Kidney (tissue), 14 donors: ENCODE measurements around the gene MYCN. TPM values are rescaled to one million over a fixed set of nuclear protein-coding genes. Genes with fewer than 3 reads are reported as not detected.
A peak's percentile ranks its signal among the peaks of the same experiment; 100 is the strongest.

ENCODE experiments used
- DNase-seq, 5 donors: peaks; one replicate each; pipeline ENCODE4 v3.0.0-alpha.2; 2013 to 2020
- FAIRE-seq: peaks from 2 replicates; lab custom pipeline; 2012; peaks lifted over from hg19 to GRCh38; lab: Jason Lieb, UNC
- H3K27ac ChIP-seq, 2 donors: one replicate each; pipeline ENCODE4 v1.7.0; 2013; ENCODE audit warnings: low read depth in 2 of 2, low read length in 2 of 2, inconsistent platforms in 1 of 2
- H3K27me3 ChIP-seq: one replicate; pipeline ENCODE4 v1.7.1; 2013; ENCODE audit warnings: low read length, inconsistent platforms; ENCODE audit not compliant: control insufficient read depth, insufficient read depth
- H3K36me3 ChIP-seq, 3 donors: one replicate each; pipeline versions ENCODE4 v1.7.0 to v1.7.1; 2013; ENCODE audit warnings: low read length in 3 of 3, control low read depth in 1 of 3, inconsistent platforms in 1 of 3; ENCODE audit not compliant: insufficient read depth in 3 of 3, control insufficient read depth in 2 of 3
- H3K4me1 ChIP-seq, 3 donors: one replicate each; pipeline versions ENCODE4 v1.7.0 to v1.7.1; 2013; ENCODE audit warnings: low read length in 3 of 3, inconsistent platforms in 1 of 3, low read depth in 1 of 3; ENCODE audit not compliant: control insufficient read depth in 2 of 3, insufficient read depth in 2 of 3
- H3K4me3 ChIP-seq, 3 donors: one replicate each; pipeline versions ENCODE4 v1.7.0 to v1.8.1; 2013; ENCODE audit warnings: low read length in 3 of 3, control low read depth in 1 of 3, inconsistent platforms in 1 of 3
- H3K9ac ChIP-seq, 3 donors: one replicate each; pipeline versions ENCODE4 v1.7.0 to v1.7.1; 2013; ENCODE audit warnings: low read length in 3 of 3, control low read depth in 1 of 3, inconsistent platforms in 1 of 3
- H3K9me3 ChIP-seq, 3 donors: one replicate each; pipeline versions ENCODE4 v1.7.0 to v1.7.1; 2013; ENCODE audit warnings: low read length in 3 of 3, control low read depth in 1 of 3, inconsistent platforms in 1 of 3; ENCODE audit not compliant: control insufficient read depth in 2 of 3, insufficient read depth in 1 of 3
- intact Hi-C: fragments of 100-400 bp; cut with DNase I; formaldehyde crosslinking; loops from one replicate; pipeline ENCODE4 v1.11.1; 2022
- polyA plus RNA-seq: library from polyadenylated mRNA; stranded (reverse); fragments of 350-450 nt; fragmentation: Illumina TruSeq; extraction: RNeasy Lipid Tissue Mini Kit (QIAGEN cat#74804); gene quantifications from one replicate; pipeline ENCODE4 v1.2.3, GENCODE V29; 2014; ENCODE audit warnings: low read depth, low replicate concordance; ENCODE audit not compliant: insufficient read depth
- total RNA-seq: library from RNA; stranded (reverse); fragmentation: NEBNext Ultra II Directional; extraction: Animal tissue kit (Norgen Biotek cat#: 25700); gene quantifications from one replicate; pipeline ENCODE4 v1.2.1, GENCODE V29; 2021
- TF ChIP-seq, protein P1 (sequence below): IDR thresholded peaks from 3 replicates; pipeline ENCODE4 v1.5.1; 2012; ENCODE audit warnings: mild to moderate bottlenecking, moderate library complexity, borderline replicate concordance; ENCODE audit not compliant: insufficient read depth; ENCODE audit errors: extremely low read depth
- donor health status: control.
- donor health status: control.
- donor health status: control.
- donor health status: control.
- donor health status: control.
- donor health status: DM: yes; HTN: yes; CAD: no.
- donor health status: Normal renal cell carcinoma (clear cell type).

Gene MYCN
- total and polyA plus RNA-seq, 2 donors from 2014 or later, result 1.7 to 2.2 TPM

DNA sequence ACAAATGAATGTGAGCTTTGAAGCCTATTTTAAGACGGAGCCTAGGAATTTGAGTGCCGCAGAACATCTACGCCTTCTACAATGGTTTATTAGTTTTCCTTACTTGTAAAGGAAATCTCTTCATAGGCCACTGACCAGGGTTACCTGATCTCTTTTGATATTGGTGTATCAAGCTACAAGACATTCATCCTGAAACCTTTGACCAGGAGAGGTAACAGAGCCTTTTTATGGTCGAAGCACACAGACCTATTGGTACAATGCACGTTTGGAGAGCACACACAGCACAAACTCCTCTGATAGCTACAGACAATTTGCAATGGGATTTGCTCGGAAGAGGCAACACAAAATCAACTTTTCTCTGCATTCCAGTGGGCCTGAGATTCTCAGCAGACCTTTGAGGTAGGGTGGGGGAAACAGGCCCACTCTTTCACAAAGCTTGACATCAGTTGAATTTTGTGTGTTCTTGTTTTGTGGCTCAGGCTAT, 12.8 kb downstream of the MYCN start:
- no peak overlapping the region for H3K27ac ChIP-seq
- H3K4me3 ChIP-seq, result no peak overlapping the region
- FAIRE-seq, result no peak
- H3K9me3 ChIP-seq, result no peaks in the 10 kb centered on the region
- TF ChIP-seq, protein P1, sequence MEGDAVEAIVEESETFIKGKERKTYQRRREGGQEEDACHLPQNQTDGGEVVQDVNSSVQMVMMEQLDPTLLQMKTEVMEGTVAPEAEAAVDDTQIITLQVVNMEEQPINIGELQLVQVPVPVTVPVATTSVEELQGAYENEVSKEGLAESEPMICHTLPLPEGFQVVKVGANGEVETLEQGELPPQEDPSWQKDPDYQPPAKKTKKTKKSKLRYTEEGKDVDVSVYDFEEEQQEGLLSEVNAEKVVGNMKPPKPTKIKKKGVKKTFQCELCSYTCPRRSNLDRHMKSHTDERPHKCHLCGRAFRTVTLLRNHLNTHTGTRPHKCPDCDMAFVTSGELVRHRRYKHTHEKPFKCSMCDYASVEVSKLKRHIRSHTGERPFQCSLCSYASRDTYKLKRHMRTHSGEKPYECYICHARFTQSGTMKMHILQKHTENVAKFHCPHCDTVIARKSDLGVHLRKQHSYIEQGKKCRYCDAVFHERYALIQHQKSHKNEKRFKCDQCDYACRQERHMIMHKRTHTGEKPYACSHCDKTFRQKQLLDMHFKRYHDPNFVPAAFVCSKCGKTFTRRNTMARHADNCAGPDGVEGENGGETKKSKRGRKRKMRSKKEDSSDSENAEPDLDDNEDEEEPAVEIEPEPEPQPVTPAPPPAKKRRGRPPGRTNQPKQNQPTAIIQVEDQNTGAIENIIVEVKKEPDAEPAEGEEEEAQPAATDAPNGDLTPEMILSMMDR, result no peak
- H3K36me3 ChIP-seq, result no peaks in the 10 kb centered on the region
- no peaks in the 10 kb centered on the region for H3K27me3 ChIP-seq
- H3K9ac ChIP-seq, result no peak overlapping the region
- intact Hi-C loops, result no loop called here
- peak in 3 of 5 donors; percentile 50 to 86 (median 77) for DNase-seq
- no peaks in the 10 kb centered on the region for H3K4me1 ChIP-seq

DNA sequence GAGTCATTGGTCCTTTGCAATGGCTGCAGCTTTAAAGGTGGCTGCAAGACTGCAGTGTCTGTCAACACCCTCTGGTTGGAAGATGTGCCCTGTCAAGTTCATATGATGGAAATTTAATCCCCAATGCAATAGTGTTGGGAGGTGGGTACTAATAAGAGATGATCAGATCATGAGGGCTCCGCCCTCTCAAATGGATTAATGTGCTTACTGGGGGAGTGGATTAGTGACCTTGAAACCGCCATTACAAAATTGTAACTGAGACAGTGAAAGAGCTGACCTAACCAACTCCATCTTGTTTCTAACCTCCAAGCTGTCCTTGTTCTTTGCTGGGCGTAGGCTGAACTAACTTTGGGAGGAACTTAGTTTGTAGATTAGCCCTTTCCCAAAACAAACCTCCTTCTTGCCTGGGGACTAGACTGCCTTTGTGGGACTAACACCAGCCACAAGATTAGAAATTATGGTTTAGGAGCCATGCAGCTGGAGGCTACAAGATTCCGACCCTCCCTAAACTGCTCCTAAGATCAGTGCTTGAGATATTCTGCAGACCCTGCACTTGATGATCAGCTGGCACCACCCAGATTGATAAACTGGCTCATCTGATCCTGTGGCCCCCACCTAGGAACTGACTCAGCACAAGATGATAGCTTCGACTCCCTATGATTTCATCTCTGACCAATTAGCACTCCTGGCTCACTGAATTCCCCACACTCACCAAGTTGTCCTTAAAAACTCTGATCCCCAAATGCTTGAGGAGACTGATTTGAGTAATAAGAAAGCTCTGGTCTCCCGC, 13.7 kb downstream of the MYCN start:
- intact Hi-C loops, result no loop called here
- H3K4me3 ChIP-seq, result no peak overlapping the region
- no peak for DNase-seq
- H3K27ac ChIP-seq, result no peak overlapping the region
- H3K27me3 ChIP-seq, result no peaks in the 10 kb centered on the region
- H3K9ac ChIP-seq, result no peak overlapping the region
- TF ChIP-seq, protein P1, result no peak
- H3K4me1 ChIP-seq, result no peaks in the 10 kb centered on the region
- H3K9me3 ChIP-seq, result no peaks in the 10 kb centered on the region
- FAIRE-seq, result no peak
- no peaks in the 10 kb centered on the region for H3K36me3 ChIP-seq

DNA sequence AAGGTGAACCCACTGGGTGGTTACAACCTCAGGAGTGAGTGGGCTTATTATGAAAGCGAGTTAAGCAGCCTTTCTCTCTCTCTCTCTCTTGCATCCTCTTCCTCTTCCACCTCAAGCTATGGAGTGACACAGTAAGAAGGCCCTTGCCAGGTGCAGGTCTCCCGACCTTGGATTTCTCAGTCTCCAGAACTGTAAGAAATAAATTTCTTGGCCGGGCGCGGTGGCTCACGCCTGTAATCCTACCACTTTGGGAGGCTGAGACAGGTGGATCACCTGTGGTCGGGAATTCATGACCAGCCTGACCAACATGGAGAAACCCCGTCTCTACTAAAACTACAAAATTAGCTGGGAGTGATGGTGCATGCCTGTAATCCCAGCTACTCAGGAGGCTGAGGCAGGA, 14.4 kb downstream of the MYCN start:
- no peak overlapping the region for H3K27ac ChIP-seq
- TF ChIP-seq, protein P1, result no peak
- intact Hi-C loops, result no loop called here
- no peaks in the 10 kb centered on the region for H3K27me3 ChIP-seq
- DNase-seq (no peak), FAIRE-seq (no peak)
- no peak overlapping the region for H3K9ac ChIP-seq
- H3K9me3 ChIP-seq, result no peaks in the 10 kb centered on the region
- no peaks in the 10 kb centered on the region for H3K4me1 ChIP-seq
- no peak overlapping the region for H3K4me3 ChIP-seq
- no peaks in the 10 kb centered on the region for H3K36me3 ChIP-seq
